ENCODE measurements around the gene ASIC4.

DNA sequence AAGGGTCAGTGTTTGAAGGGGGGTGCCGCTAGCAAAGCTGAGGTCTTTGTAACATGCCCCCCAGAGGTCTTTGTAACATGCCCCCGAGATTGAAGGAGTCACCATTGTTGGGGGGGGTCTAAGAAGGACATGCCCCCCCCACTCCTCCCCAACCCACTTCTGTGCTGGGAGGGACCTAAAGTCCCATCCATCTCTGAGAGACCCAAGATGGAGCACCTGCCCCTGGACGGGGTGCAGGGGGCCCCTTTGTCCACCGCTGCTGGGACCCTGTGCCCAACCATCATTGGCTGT is 5.9 kb upstream of the ASIC4 start:
- no peak for TF ChIP-seq CTCF (IDR thresholded peaks at IDR 0.05)
- TF ChIP-seq POLR2AphosphoS5 (IDR thresholded peaks at IDR 0.05): no peak

All from esophagus muscularis mucosa (tissue), 3 donors.